Osteocyte (in vitro differentiated cells): ENCODE measurements around the gene PRIM1. TPM values are rescaled to one million over a fixed set of nuclear protein-coding genes. Genes with fewer than 3 reads are reported as not detected.

ENCODE experiments used
- DNase-seq: peaks from one replicate; pipeline ENCODE4 v3.0.0; 2021; ENCODE audit warnings: mixed read lengths; ENCODE audit not compliant: unreplicated experiment; ENCODE audit errors: extremely low spot score
- H3K27ac Mint-ChIP-seq: one replicate; pipeline ENCODE4 v1.8.0; 2021; ENCODE audit warnings: mild to moderate bottlenecking, mixed read lengths; ENCODE audit not compliant: unreplicated experiment
- H3K27me3 Mint-ChIP-seq: one replicate; pipeline ENCODE4 v1.8.0; 2021; ENCODE audit warnings: mixed read lengths; ENCODE audit not compliant: unreplicated experiment
- H3K36me3 Mint-ChIP-seq: one replicate; pipeline ENCODE4 v1.8.0; 2021; ENCODE audit warnings: mixed read lengths; ENCODE audit not compliant: unreplicated experiment
- H3K4me1 Mint-ChIP-seq: one replicate; pipeline ENCODE4 v1.8.0; 2021; ENCODE audit warnings: mixed read lengths; ENCODE audit not compliant: unreplicated experiment
- H3K4me3 Mint-ChIP-seq: one replicate; pipeline ENCODE4 v1.8.0; 2021; ENCODE audit warnings: mild to moderate bottlenecking, moderate library complexity, mixed read lengths; ENCODE audit not compliant: unreplicated experiment
- H3K9me3 Mint-ChIP-seq: one replicate; pipeline ENCODE4 v1.8.0; 2021; ENCODE audit warnings: mixed read lengths; ENCODE audit not compliant: unreplicated experiment
- CTCF ChIP-seq: fragments of 200-600 bp; sonication (generic); IDR thresholded peaks from 2 replicates; pipeline ENCODE4 v1.5.0; 2021; ENCODE audit warnings: antibody characterized with exemption, mild to moderate bottlenecking, moderate library complexity
- total RNA-seq: library from RNA; stranded (reverse); gene quantifications from 2 replicates; pipeline ENCODE4 v1.2.1, GENCODE V29; 2021

The PRIM1 gene
- total RNA-seq, 1 donor from 2014 or later = 6.2 TPM

- TF ChIP-seq CTCF = no peak
- DNase-seq = peak; percentile 30
- Mint-ChIP-seq H3K4me3 (no peak overlapping the region), H3K9me3 (no peaks in the 10 kb centered on the region), H3K36me3 (peaks cover 38% of the 10 kb centered on the region), H3K4me1 (peaks cover 68% of the 10 kb centered on the region), H3K27ac (peak overlapping the region; percentile 48), H3K27me3 (no peaks in the 10 kb centered on the region)
Measured at GRCh38 chr12:56721216-56721615, 30.9 kb downstream of the PRIM1 start.

- H3K4me1 Mint-ChIP-seq = peaks cover 68% of the 10 kb centered on the region
- DNase-seq = peak; percentile 13
- H3K27ac Mint-ChIP-seq = peak overlapping the region; percentile 48
- no peak for TF ChIP-seq CTCF
- peaks cover 42% of the 10 kb centered on the region for H3K36me3 Mint-ChIP-seq
- no peaks in the 10 kb centered on the region for H3K9me3 Mint-ChIP-seq
- H3K4me3 Mint-ChIP-seq = no peak overlapping the region
- no peaks in the 10 kb centered on the region for H3K27me3 Mint-ChIP-seq
Measured at GRCh38 chr12:56720731-56721151, 31.4 kb downstream of the PRIM1 start.

GRCh38 chr12:56719056-56719455 is 33.1 kb downstream of the PRIM1 start:
- H3K27me3 Mint-ChIP-seq = no peaks in the 10 kb centered on the region
- no peaks in the 10 kb centered on the region for H3K9me3 Mint-ChIP-seq
- no peak for TF ChIP-seq CTCF
- no peak overlapping the region for H3K4me3 Mint-ChIP-seq
- peaks cover 51% of the 10 kb centered on the region for H3K36me3 Mint-ChIP-seq
- peaks cover 65% of the 10 kb centered on the region for H3K4me1 Mint-ChIP-seq
- DNase-seq = no peak
- no peak overlapping the region for H3K27ac Mint-ChIP-seq

GRCh38 chr12:56718636-56719035 is 33.5 kb downstream of the PRIM1 start:
- peaks cover 55% of the 10 kb centered on the region for H3K36me3 Mint-ChIP-seq
- peak overlapping the region; percentile 44 for H3K27ac Mint-ChIP-seq
- no peak for DNase-seq
- no peak overlapping the region for H3K4me3 Mint-ChIP-seq
- peaks cover 62% of the 10 kb centered on the region for H3K4me1 Mint-ChIP-seq
- no peaks in the 10 kb centered on the region for H3K27me3 Mint-ChIP-seq
- TF ChIP-seq CTCF = no peak
- H3K9me3 Mint-ChIP-seq = no peaks in the 10 kb centered on the region

GRCh38 chr12:56718149-56718548 is 34.0 kb downstream of the PRIM1 start:
- Mint-ChIP-seq H3K27ac (no peak overlapping the region), H3K9me3 (no peaks in the 10 kb centered on the region), H3K36me3 (peaks cover 60% of the 10 kb centered on the region), H3K4me3 (no peak overlapping the region), H3K4me1 (peaks cover 57% of the 10 kb centered on the region), H3K27me3 (no peaks in the 10 kb centered on the region)
- no peak for TF ChIP-seq CTCF
- DNase-seq = no peak
